Astrocyte (in vitro differentiated cells and primary cell): Measurements from ENCODE around the gene ACACB.

Experiments
- CTCF ChIP-seq: IDR thresholded peaks from 2 replicates; pipeline ENCODE4 v1.5.1; 2011; ENCODE audit warnings: low read depth, mild to moderate bottlenecking, inconsistent platforms, low read length, moderate library complexity; ENCODE audit not compliant: insufficient read depth
- EZH2 ChIP-seq: IDR thresholded peaks from 2 replicates; pipeline ENCODE4 v1.6.1; 2012; ENCODE audit warnings: mild to moderate bottlenecking, low read length, inconsistent platforms; ENCODE audit not compliant: insufficient read depth

- no peak for TF ChIP-seq EZH2
- TF ChIP-seq CTCF = no peak
These were observed 57.3 kb downstream of the ACACB start for GRCh38 chr12:109173443-109174240.
